Activated CD8-positive, alpha-beta memory T cell treated with anti-CD3 and anti-CD28 coated beads for 48 hours (primary cell): Measurements from ENCODE around the gene LLGL1.
"Not testable (repeated sequence)": the region's sequence is repeated elsewhere in the genome, so short reads cannot be mapped to it uniquely, and the experiment has no call there.

Source experiments
- DNase-seq, 3 experiments: peaks; one replicate each; pipeline ENCODE4 v3.0.0-alpha.2; 2020; ENCODE audit warnings: low read depth in 2 of 3, low spot score in 2 of 3

Gene LLGL1

DNA sequence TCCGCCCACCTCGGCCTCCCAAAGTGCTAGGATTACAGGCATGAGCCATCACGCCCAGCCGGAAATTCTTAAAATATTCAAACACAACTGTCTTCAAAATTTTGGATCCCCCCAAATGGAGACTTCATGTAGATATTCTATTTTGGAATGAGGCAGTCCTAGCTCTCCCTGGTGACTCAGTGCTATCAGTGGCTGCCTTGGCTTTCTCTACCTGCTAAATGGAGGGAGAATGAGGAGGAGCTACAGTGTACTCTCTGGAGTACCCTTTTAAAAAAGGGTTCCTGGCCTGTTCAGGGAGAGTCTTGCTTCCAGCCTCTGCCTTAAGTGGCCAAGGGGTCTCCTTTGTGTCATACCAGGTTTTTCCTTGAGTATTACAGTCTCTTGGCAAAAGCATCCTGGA is 31.0 kb upstream of the LLGL1 start:
- no peak for DNase-seq

DNA sequence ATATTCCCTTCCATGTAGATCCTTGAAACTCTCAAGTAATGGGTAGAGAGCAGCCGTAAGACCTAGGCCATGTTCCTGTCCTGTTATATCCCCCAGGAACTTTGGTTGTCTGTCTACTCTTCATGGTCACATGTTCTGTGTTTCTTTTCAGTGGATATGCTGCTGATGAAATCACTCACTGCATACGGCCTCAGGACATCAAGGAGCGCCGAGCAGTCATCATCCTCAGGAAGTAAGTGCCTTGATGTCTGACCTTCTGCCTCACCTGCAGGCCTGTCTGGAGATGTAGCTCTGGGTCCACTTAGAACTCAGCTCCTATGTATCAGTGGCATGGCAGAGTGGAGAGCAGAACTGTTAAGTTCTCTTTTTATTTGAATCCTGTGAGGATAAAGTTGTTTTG is 30.6 kb upstream of the LLGL1 start:
- DNase-seq, result no peak

DNA sequence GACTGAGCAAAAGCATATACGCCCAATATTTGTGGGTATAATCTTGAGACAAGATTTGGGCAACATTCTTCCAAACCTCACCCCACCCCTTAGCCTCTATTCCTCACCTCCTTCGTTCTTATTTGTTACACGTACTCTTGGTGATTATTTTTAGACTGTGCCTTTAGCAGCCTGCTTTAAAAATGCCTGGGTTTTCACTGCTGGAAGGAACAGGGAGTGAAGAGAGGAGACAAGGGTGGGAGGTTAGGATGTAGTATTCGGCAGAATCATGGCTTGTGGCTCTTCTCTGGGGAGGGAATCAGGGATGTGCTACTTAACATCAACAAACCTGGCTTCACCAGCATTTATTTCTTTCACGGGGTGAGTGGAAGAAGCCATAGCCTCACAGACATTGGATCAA is 30.2 kb upstream of the LLGL1 start:
- DNase-seq, result no peak

DNA sequence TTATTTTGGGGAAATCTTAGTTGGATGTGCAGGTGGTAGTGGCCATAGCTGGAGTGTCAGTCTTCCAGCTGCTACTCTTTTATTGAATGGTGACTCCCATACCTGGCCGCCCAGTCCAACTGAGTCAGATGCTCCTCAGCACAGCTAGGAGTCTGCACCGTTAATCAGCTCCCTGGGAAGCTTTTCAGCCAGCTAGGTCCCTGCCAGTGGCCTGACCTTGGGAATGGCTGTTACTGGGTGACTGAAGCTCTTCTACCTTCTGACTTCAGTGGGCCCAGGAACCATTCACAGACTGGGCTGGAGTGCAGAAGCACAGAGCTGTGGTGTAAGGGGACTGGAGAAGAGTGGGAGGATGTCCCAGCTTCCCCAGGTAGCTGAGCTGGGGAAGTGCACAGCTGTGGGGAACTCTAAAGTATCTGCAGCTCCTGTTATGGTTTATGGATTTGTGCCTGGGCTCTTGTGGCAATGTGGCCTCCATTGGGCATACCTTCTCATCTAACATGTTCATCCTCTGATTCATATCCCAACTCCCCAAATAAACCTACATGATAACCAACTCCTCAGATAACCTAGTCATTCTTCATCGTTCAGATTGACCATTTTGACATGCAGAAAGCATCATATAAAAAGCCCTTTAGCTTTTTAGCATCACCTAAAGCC is 27.8 kb upstream of the LLGL1 start:
- DNase-seq, result no peak

DNA sequence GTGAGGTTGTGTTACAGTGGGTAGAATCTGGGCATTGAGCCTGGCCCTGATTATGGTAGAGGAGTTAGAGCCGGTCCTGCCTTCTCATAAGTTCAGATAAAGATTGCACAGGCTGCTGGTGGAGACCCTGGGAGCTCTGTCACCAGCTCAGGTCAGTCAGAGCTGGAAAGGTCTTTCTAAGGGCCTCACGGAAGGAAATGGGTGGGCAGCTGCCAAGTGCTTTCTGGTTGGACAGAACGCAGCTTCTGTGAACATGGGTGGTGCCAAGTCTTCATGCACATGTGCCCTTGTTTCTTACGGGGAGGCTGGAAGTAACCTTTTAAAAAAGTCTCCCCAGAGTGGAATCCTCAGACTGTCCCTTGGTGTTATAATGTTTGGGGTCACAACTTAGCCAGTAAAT is 26.9 kb upstream of the LLGL1 start:
- DNase-seq, result no peak

DNA sequence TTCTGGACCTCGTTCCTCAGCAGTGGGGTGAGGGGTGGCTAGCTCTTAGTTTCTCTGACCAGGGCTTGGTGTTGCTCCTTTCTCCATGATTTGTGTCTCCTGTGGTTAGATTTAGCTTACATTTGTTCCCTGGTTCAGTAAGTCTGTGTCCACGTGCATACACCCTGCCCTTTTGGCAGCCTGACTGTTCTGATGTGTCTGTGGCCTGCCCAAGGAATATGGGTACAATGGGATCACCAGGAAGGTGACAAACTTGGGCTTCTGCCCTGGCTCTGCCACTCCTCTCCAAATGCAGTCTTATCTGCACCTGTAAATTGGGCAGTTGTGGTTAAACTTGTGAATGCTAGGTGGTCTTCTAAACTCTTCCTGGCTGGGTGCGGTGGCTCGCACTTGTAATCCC is 24.3 kb upstream of the LLGL1 start:
- no peak for DNase-seq

DNA sequence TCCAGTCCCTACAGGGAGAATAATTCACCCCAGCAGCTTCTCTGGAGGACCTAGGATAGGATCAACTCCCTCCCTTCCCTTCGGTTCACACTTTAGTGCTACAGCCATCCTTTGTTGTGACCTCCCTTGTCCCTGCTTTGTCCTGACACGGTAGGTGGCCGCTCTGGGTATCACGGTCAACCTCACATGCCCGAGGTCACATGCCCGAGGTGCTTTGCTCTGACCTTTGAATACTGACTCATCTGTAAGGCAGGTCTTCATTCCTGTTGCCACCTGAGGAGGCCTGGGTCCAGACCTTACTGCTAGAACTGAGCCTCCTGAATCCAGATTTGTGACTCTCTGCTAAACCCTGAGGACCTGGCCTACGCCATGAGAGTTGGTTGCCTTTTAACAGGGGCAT is 22.1 kb upstream of the LLGL1 start:
- no peak for DNase-seq

DNA sequence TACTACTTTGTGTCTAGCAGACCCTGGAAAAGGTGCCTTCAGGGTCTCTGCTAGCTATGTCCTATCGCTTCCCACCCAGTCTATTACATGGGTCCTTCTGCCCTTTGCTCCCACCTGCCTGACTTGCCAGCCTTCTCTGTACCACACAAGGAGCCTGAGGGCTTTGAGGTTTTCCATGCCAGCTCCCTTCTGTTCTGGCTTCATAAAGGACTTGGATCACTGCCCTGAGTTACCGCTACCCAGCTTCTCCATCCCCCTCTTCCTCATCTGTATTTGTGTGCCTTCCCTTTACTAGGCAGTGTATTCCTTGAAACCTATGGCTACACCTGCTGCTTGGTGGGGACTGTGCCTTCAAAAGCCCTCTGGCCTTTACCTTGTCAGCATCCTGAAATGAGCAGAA is 19.6 kb upstream of the LLGL1 start:
- DNase-seq, result no peak

DNA sequence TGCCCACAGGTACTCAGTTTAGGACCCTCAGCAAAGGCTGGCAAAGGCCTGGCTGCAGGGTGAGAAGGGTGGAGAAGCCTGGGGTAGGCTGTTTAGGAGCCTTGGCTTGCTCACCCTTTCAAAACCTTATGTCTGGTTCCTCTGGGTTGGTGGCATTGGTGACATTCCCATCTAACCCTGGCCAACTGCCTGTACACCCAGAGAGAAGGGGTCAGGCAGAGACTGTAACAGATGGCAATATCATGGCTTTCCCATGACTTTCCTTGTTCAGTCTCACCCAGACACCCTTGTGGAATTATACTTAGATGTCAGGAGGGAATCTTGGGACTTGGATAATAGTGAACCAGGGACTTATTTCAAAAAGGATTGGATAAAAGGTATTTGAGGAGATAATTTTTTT is 18.5 kb upstream of the LLGL1 start:
- no peak for DNase-seq

DNA sequence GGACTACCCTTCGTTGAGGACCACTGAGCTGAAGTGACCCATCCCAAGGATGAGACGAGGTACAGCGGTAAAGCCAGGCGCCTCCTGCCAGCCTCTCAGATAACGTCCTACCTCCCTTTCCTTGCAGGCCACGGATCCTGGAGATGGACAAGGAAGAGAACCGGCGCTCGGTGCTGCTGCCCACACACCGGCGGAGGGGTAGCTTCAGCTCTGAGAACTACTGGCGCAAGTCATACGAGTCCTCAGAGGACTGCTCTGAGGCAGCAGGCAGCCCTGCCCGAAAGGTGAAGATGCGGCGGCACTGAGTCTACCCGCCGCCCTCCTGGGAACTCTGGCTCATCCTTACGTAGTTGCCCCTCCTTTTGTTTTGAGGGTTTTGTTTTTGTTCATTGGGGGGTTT is 17.3 kb upstream of the LLGL1 start:
- no peak for DNase-seq

DNA sequence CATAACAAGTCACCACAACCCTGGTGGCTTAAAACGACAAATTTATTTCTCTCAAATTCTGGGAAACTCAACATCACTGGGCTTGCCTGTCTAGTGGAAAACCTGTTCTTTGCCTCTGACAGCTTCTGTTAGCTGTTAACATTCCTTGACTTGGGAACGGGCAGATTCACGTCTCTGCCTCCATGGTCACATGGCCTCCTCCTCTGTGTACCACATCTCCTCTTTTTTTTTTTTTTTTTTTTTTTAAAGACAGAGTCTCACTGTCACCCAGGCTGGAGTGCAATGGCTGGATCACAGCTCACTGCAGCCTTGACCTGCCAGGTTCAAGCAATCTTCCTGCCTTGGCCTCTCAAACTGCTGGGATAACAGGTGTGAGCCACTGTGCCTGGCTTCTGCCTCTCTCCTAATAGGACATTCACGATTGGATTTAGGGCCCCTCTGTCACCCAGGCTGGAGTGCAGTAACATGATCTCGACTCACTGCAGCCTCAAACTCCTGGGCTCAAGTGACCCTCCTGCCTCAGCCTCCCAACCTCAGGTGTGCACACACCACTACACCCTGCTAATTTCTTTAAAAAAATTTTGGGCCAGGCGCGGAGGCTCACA is 11.7 kb upstream of the LLGL1 start:
- no peak for DNase-seq

DNA sequence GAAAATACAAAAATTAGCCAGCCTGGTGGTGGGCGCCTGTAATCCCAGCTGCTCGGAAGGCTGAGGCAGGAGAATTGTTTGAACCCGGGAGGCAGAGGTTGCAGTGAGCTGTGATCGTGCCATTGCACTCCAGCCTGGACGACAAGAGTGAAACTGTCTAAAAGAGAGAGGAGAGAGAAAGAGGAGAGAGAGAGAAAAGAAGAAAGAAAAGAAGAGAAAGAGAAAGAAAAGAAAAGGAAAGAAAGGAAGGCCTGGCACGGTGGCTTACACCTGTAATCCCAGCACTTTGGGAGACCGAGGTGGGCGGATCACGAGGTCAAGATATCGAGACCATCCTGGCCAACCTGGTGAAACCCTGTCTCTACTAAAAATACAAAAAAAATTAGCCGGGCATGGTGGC is 8.5 kb upstream of the LLGL1 start:
- DNase-seq, result not testable (repeated sequence)

DNA sequence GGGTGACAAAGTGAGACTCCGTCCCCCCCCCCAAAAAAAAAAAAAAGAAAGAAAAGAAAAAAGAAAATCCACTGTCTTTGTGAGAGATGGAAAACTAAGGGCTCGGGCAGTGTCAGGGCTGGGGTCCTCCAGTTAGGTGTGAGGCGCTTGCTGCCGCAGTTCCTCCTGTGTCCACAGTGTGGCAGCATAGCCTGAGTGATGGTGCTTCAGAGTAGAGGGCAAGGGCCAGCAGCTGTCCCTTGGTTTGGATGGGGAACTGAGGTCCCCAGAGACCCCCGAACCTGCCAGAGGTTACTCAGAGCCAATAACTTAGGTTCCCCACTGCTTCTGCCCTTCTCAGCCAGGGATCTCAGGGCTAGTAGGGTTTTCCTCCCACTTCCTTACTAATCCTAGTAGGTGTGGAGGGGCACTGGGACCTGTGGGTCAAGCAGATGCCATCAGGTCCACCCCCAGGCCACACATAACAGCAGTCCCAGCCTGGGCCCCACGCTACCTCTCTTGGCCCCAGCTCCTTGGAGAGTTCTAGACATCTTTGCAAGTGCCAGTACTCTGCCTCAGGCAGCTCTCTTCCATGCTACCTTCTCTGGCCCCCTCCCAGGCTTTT is 7.9 kb upstream of the LLGL1 start:
- DNase-seq, result peak; percentile 33 to 51 (median 47)

DNA sequence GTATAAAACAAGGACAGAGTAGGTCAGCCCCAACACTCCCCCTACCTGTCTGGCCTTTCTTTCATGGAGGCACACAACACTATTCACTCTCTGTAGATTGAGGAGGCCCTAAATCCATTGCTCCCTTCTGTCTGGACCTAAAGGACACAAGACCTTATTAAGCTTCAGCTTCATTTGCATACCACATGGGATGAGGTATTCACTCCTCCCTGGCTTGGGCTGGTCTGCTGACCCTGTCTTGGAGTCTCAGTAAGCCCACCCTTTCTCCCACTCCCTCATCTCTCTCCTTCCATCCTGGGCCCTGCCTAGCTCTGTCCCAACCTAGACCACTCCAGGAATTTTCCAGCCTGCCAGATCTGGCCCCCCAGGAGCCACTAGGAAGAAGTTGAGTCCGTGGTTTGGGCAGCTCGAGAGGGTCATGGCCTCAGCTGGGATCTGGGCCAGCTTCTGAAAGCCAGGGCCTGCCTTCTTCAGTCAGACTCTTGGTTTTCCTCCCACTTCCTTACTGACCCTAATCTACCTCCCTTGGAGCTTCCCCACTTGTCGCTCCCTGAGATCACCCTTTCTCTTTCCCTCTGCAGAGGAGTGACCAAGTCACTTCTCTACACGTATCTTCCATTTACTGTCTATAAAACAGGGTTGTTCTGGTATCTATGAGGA is 6.5 kb upstream of the LLGL1 start:
- no peak for DNase-seq

DNA sequence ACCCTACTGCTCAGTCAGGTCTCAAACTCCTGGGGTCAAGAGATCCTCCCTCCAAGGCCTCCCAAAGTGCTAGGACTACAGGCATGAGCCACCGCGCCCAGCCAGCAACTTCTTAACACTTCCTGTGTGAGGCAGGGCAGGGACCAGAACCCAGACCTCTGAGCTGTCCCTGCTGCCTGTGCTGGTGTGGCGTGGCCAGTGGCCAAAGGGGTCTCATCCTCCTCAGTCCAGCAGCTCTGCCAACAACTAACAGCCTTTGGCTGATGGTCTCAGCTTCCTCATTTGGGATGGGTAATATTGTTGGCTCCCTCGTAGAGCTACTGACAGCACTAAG is 1.4 kb upstream of the LLGL1 start:
- no peak for DNase-seq

DNA sequence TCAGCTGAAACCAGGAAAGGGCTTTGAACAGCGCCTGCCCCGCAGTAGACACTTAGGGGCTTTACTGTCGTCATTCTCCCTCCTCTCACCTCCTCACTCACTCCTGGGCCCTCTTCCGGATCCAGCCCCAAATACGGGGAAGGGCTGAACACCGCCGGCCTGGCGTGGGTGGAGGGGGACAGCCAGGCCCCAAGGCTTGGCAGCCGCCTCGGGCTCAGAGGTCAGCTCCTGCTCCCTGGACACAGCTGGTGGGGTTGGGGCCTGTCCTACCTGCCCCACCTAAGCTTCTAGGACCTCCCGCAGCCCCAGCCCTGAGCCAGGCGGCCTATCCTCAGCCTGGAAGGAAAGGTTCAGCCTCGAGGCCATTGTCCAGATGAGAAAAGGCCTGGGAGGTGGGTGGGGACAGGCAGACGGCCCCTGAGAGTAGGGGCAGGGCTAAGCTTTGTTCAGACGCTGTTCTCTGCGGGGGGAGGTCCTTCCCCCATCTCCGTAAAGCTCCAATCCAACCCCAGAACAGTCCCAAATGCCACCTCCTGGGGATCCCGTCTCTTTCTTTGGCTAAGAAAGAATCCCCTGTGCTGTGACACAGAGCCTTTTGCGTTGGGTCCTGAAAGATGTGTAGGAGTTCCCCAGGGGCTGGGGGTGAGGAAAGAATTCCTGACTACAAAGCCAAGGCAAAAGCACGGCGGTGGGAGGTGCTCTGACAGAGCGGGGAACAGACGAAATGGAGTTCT is 881 bp upstream of the LLGL1 start:
- no peak for DNase-seq

DNA sequence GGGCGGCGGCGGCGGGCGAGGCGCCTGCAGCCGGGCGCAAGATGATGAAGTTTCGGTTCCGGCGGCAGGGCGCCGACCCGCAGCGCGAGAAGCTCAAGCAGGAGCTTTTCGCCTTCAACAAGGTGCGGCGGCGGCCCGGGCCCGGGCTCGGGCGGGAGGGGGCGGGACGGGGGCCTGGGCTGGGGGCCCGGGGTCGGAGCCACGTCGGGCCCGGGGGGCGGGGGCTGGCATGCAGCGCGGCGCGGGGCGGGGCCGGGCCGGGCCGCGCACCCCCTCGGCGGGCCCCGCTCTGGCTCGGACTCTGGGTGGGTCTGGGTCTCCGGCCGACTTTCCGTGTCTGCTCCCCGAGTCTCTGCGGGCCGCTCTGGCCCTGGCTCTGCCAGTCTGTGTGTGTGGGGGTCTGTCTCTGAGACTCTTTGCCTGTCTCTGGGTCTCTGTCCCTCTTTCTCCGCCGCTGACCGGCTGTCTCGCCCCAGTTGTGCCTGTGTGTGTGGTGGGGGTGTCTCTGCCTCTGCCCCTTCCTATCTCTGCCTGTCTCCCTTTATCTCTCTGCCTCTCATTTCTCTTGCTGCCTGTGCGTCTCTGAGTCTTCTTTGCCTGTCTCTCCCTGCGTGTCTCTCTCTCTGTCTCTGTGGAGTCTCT is 328 bp downstream of the LLGL1 start:
- DNase-seq, result no peak

DNA sequence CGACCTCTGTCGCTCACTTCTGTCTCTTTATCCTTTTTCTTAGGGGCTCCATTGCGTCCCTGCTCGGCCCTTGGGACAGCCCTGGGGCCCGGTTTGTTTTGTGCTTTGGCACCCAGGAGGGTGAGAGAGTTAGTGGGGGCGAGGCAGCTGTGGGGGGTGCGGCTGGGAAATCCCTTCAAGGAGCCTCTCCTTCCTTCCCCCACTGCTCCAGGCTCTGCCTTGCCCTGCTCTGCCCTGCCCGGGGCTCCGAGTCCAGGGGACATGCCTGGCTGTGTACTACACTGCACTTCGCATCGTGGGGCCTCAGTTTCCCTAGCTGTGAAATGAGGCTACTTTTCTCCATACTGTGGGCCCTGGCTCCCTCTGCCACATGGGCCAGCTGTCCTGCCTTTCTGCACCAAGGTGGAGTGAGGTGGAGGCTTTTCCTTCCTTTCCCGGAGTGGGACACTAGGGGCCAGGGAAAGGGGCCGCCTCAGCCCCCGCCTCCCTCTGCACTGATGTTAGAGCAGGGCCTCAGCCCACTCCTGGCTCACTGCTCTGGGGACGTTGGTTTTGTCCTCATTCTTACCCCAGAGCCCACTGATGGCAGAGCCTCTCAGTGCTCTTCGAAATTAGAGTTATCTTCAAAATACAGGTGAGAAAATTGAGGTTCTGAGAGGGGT is 980 bp downstream of the LLGL1 start:
- no peak for DNase-seq

DNA sequence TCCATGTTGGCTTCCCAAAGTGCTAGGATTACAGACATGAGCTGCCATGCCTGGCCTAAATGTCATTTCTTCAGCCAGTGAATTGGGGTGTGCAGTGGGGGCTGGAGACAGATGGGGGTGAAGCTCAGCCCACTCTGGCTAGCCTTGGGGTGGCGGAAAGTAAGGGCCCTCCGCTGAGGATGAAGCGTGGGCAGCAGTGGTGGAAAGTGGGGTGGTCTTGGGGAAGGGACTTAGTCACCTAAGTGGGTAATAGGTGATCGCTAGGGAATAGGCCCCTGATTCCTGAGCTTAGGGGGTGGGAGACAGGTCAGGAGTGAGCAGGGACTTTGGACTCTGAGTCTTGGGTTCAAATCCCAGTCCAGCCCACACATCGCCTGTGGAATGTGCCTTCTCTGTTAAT is 2.2 kb downstream of the LLGL1 start:
- no peak for DNase-seq

DNA sequence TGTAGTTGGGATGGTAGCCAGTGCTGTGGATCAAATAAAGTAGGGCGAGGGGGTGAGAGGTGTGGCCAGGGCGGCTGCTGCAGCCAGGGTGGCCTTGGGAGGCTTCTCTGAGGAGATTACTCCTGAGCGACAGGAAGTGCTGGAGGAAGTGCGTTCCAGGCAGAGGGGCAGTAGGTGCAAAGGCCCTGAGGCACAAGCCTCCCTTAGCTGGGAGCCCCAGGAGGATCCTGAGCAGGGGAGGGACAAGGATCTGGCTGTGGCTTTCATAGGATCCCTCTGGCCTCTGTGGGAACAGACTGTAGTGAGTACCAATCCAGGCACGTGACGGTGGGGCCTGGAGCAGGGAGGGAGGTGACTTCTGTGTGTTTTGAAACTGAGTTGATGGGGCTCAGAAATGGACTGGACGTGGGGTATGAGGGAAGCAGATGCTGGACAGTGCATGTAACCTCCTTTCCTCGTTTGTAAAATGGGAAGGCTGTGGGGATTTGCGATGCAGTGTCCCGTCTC is 2.8 kb downstream of the LLGL1 start:
- DNase-seq, result no peak

DNA sequence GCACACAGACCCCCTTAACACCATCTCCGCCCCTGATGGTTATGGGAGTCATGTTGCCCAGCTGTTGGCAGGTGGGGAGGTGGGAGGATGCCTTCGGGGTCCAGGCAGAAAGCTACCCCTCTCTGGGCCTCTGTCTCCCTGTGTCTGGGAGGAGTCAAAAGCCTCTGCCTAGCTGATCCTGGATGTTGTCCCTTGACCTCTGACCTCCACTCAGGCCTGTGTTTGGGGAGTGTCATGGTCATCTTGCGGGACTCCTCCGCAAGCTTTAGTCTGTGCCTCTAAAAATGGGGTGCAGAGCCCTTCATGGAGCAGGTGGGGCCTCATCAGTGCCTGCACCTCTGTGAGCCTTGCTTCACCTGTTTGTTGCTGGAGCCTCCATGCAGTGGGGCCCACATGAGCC is 3.8 kb downstream of the LLGL1 start:
- no peak for DNase-seq
